GM12865 (cell line): ENCODE data around the gene MFSD12.

ENCODE experiments used
- DNase-seq: peaks from one replicate; pipeline ENCODE4 v3.0.0; 2010; ENCODE audit warnings: low read depth
- H3K4me3 ChIP-seq: 2 replicates; pipeline ENCODE4 v1.5.1; 2011; ENCODE audit warnings: mild to moderate bottlenecking, low read depth, low read length, control low read depth
- CTCF ChIP-seq: IDR thresholded peaks from 2 replicates; pipeline ENCODE4 v1.5.1; 2011; ENCODE audit warnings: low read length, control low read depth, low read depth, inconsistent platforms; ENCODE audit not compliant: insufficient read depth; ENCODE audit errors: missing control alignments

Gene MFSD12

GRCh38 chr19:3526507-3527237 is 30.7 kb downstream of the MFSD12 start:
- no peak for DNase-seq
- TF ChIP-seq CTCF: no peak
- H3K4me3 ChIP-seq: no peak overlapping the region

GRCh38 chr19:3524904-3525451 is 32.4 kb downstream of the MFSD12 start:
- no peak for TF ChIP-seq CTCF
- no peak overlapping the region for H3K4me3 ChIP-seq
- DNase-seq: no peak

GRCh38 chr19:3524078-3524842 is 33.1 kb downstream of the MFSD12 start:
- no peak overlapping the region for H3K4me3 ChIP-seq
- no peak for DNase-seq
- TF ChIP-seq CTCF: no peak

GRCh38 chr19:3523361-3524077 is 33.9 kb downstream of the MFSD12 start:
- DNase-seq: no peak
- H3K4me3 ChIP-seq: no peak overlapping the region
- no peak for TF ChIP-seq CTCF

GRCh38 chr19:3522421-3523360 is 34.7 kb downstream of the MFSD12 start:
- no peak overlapping the region for H3K4me3 ChIP-seq
- TF ChIP-seq CTCF: no peak
- DNase-seq: no peak

- no peak for DNase-seq
- no peak for TF ChIP-seq CTCF
- no peak overlapping the region for H3K4me3 ChIP-seq
These were observed 36.3 kb downstream of the MFSD12 start for GRCh38 chr19:3521104-3521445.
